Measurements from ENCODE around the gene SIDT1.

Gene SIDT1

DNA sequence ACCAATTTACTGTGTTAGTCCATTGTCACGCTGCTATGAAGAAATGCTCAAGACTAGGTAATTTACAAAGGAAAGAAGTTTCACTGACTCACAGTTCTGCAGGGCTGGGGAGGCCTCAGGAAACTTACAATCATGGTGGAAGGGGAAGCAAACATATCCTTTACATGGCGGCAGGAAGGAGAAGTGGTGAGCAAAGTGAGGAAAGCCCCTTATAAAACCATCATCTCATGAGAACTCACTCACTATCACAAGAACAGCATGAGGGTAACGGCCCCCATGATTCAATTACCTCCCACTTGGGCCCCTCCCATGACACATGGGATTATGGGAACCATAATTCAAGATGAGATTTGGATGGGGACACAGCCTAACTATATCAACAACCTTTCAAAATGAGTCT, 143.9 kb downstream of the SIDT1 start:
- in situ Hi-C loops (cut with HindIII; ENCODE audit: low sequenced_read_pairs) = no loop called here

DNA sequence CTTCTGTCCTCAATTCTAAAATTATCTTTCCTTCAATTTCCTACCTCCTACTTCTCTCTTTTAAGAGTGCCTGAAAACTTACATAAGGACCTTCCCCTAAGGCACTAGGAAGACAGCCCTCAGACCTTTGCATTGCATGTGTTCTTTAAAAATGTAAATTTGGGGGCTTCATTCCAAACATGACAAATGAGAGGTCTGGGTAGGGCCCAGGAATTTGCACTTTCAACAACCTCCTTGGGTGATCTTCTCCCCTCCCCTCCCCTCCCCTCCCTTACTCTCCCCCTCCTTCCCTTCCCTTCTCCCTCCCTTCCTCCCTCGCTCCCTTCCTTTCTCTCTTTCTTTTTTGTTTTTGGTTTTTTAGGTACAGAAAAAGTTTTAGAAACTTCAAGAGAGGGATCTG, 145.4 kb downstream of the SIDT1 start:
- in situ Hi-C loops (cut with HindIII; ENCODE audit: low sequenced_read_pairs) = no loop called here

DNA sequence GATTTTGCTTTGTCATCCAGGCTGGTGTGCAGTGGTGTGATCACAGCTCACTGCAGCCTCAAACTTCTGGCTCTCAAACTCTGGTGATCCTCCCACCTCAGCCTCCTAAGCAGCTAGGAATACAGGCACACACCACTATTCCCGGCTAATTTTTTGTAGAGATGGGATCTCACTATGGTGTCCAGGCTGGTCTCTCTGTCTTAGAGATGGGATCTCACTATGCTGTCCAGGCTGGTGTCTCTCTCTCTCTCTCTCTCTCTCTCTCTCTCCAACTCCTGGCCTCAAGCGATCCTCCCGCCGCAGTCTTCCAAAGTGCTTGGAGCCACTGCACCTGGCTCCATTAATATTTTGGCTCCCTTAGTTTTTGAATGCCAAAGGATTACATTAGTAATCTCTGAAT, 146.4 kb downstream of the SIDT1 start:
- in situ Hi-C loops (cut with HindIII; ENCODE audit: low sequenced_read_pairs) = no loop called here

All from endothelial cell of hepatic sinusoid (primary cell).